OCI-LY1 (cell line): Measurements from ENCODE around the gene DDX1.

Experiments
- EZH2 ChIP-seq: fragments of 200-600 bp; sonication (generic), shearing (Covaris generic); IDR thresholded peaks from 2 replicates; pipeline ENCODE4 v1.8.0; 2017; ENCODE audit warnings: borderline replicate concordance, mixed run types, mild to moderate bottlenecking, antibody characterized with exemption, low read length, moderate library complexity, mixed read lengths
- TF ChIP-seq, protein P1 (sequence below): fragments of 200-600 bp; sonication (generic), shearing (Covaris generic); IDR thresholded peaks from 2 replicates; pipeline ENCODE4 v1.5.1; 2017; ENCODE audit warnings: mild to moderate bottlenecking, antibody characterized with exemption, low read length, moderate library complexity, mixed read lengths

- TF ChIP-seq, protein P1, sequence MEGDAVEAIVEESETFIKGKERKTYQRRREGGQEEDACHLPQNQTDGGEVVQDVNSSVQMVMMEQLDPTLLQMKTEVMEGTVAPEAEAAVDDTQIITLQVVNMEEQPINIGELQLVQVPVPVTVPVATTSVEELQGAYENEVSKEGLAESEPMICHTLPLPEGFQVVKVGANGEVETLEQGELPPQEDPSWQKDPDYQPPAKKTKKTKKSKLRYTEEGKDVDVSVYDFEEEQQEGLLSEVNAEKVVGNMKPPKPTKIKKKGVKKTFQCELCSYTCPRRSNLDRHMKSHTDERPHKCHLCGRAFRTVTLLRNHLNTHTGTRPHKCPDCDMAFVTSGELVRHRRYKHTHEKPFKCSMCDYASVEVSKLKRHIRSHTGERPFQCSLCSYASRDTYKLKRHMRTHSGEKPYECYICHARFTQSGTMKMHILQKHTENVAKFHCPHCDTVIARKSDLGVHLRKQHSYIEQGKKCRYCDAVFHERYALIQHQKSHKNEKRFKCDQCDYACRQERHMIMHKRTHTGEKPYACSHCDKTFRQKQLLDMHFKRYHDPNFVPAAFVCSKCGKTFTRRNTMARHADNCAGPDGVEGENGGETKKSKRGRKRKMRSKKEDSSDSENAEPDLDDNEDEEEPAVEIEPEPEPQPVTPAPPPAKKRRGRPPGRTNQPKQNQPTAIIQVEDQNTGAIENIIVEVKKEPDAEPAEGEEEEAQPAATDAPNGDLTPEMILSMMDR = no peak
- TF ChIP-seq EZH2 = no peak
Observed at GRCh38 chr2:15613736-15614429, 22.2 kb downstream of the DDX1 start.
